Measurements from ENCODE around the gene GRHL1.

Gene GRHL1

GRCh38 chr2:9995059-9995458 lies 43.6 kb downstream of the GRHL1 start:
- no peak for DNase-seq (ENCODE audit: low spot score)
- no peak for TF ChIP-seq CTCF (IDR thresholded peaks at IDR 0.05; ENCODE audit: borderline replicate concordance, control extremely low read depth, extremely low read depth, insufficient read depth, missing control alignments)

GRCh38 chr2:9996321-9996720 lies 44.8 kb downstream of the GRHL1 start:
- no peak for TF ChIP-seq CTCF (IDR thresholded peaks at IDR 0.05; ENCODE audit: borderline replicate concordance, control extremely low read depth, extremely low read depth, insufficient read depth, missing control alignments)
- in situ Hi-C loops (cut with MboI; ENCODE audit: low sequenced_read_pairs, unreplicated experiment), result no loop called here
- no peak for DNase-seq (ENCODE audit: low spot score)

More at GRCh38 chr2:9995059-9995458, 43.6 kb downstream of the GRHL1 start:
- in situ Hi-C loops (cut with MboI; ENCODE audit: low sequenced_read_pairs, unreplicated experiment), result no loop called here

GRCh38 chr2:9997936-9998335 lies 46.4 kb downstream of the GRHL1 start:
- no peak for DNase-seq (ENCODE audit: low spot score)
- TF ChIP-seq CTCF (IDR thresholded peaks at IDR 0.05; ENCODE audit: borderline replicate concordance, control extremely low read depth, extremely low read depth, insufficient read depth, missing control alignments), result no peak
- in situ Hi-C loops (cut with MboI; ENCODE audit: low sequenced_read_pairs, unreplicated experiment), result no loop called here

- in situ Hi-C loops (cut with MboI; ENCODE audit: low sequenced_read_pairs, unreplicated experiment), result no loop called here
- DNase-seq (ENCODE audit: low spot score), result no peak
- no peak for TF ChIP-seq CTCF (IDR thresholded peaks at IDR 0.05; ENCODE audit: borderline replicate concordance, control extremely low read depth, extremely low read depth, insufficient read depth, missing control alignments)
Observed at GRCh38 chr2:9998916-9999654, 47.6 kb downstream of the GRHL1 start.

- no peak for DNase-seq (ENCODE audit: low spot score)
- no peak for TF ChIP-seq CTCF (IDR thresholded peaks at IDR 0.05; ENCODE audit: borderline replicate concordance, control extremely low read depth, extremely low read depth, insufficient read depth, missing control alignments)
- in situ Hi-C loops (cut with MboI; ENCODE audit: low sequenced_read_pairs, unreplicated experiment), result no loop called here
Observed at GRCh38 chr2:9999693-10000092, 48.2 kb downstream of the GRHL1 start.

- TF ChIP-seq CTCF (IDR thresholded peaks at IDR 0.05; ENCODE audit: borderline replicate concordance, control extremely low read depth, extremely low read depth, insufficient read depth, missing control alignments), result no peak
- DNase-seq (ENCODE audit: low spot score), result no peak
- in situ Hi-C loops (cut with MboI; ENCODE audit: low sequenced_read_pairs, unreplicated experiment), result no loop called here
Observed at GRCh38 chr2:10000541-10000940, 49.0 kb downstream of the GRHL1 start.

All from GM13976 (cell line).